GM19035 (cell line): ENCODE measurements around the gene ZNF749.
A peak's percentile ranks its signal among the peaks of the same experiment; 100 is the strongest.
"Not testable (repeated sequence)": the region's sequence is repeated elsewhere in the genome, so short reads cannot be mapped to it uniquely, and the experiment has no call there.

Source experiments
- ATAC-seq: cut with Tn5 transposase; IDR thresholded peaks from one replicate; pipeline ENCODE4 v1.9.1; 2021; ENCODE audit not compliant: unreplicated experiment

ZNF749 gene

GRCh38 chr19:57465680-57466381 lies 30.7 kb downstream of the ZNF749 start:
- no peak for ATAC-seq

GRCh38 chr19:57466489-57466888 lies 31.4 kb downstream of the ZNF749 start:
- ATAC-seq, result no peak

- ATAC-seq, result no peak
Measured at GRCh38 chr19:57473646-57474045, 38.5 kb downstream of the ZNF749 start.

GRCh38 chr19:57477191-57478008 lies 42.3 kb downstream of the ZNF749 start, which contains the start of gene ZNF772:
ZNF772 (minus strand) TSS chr19:57477566; CDS start chr19:57477309, 257 bp downstream.
- peak; percentile 96 for ATAC-seq

GRCh38 chr19:57487477-57488298 lies 52.6 kb downstream of the ZNF749 start, which contains the start of gene ZNF419:
ZNF419 (plus strand) TSS chr19:57487750; CDS start chr19:57487951, 201 bp downstream.
- peak; percentile 88 for ATAC-seq

- not testable (repeated sequence) for ATAC-seq
Measured at GRCh38 chr19:57488299-57488644, 53.1 kb downstream of the ZNF749 start.
